Measurements from ENCODE around the gene BTRC. TPM values are rescaled to one million over a fixed set of nuclear protein-coding genes. Genes with fewer than 3 reads are reported as not detected.
"Not testable (repeated sequence)": the region's sequence is repeated elsewhere in the genome, so short reads cannot be mapped to it uniquely, and the experiment has no call there.

The BTRC gene
- total and polyA plus RNA-seq, 12 donors = 9.5 to 49.9 (median 34.2) TPM

GRCh38 chr10:101355072-101355706, 1.2 kb downstream of the BTRC start:
- no peak for TF ChIP-seq CTCF (IDR thresholded peaks at IDR 0.05)
- intact Hi-C loops (cut with DNase I) = loop anchor here in 1 of 10 donors (5.0 kb wide), 1 partner anchor 87 kb away; no protein-coding TSS in a partner anchor
- Histone ChIP-seq H3K4me3 (peak overlapping the region; percentile 66 to 99 (median 90)), H3K36me3 (no peaks in the 10 kb centered on the region), H3K9me3 (no peaks in the 10 kb centered on the region), H3K27me3 (peaks cover 0 to 5% (median 0%) of the 10 kb centered on the region in 7 donors), H3K27ac (peak overlapping the region in 9 of 10 donors; percentile 76 to 97 (median 92)), H3K4me1 (peaks cover 0 to 49% (median 26%) of the 10 kb centered on the region in 9 donors)
- DNase-seq = no peak
- WGBS, 2 donors = 46 to 47% methylated on average over 6 of the region's 6 CpGs
- ATAC-seq = no peak

GRCh38 chr10:101356132-101356531, 2.2 kb downstream of the BTRC start:
- 95 to 99% methylated on average over 5 of the region's 5 CpGs for WGBS, 2 donors
- Histone ChIP-seq H3K4me3 (no peak overlapping the region), H3K36me3 (no peaks in the 10 kb centered on the region), H3K27ac (peak overlapping the region in 3 of 10 donors; percentile 2 to 74 (median 24)), H3K9me3 (no peaks in the 10 kb centered on the region), H3K4me1 (peaks cover 0 to 49% (median 26%) of the 10 kb centered on the region in 9 donors), H3K27me3 (peaks cover 0 to under 1% (median 0%) of the 10 kb centered on the region in 7 donors)
- intact Hi-C loops (cut with DNase I) = loop anchor here in 1 of 10 donors (5.0 kb wide), 1 partner anchor 86 kb away; no protein-coding TSS in a partner anchor
- DNase-seq (no peak), ATAC-seq (no peak)
- TF ChIP-seq CTCF (IDR thresholded peaks at IDR 0.05) = no peak

- WGBS, 2 donors = 45 to 63% methylated on average over 4 of the region's 4 CpGs
- no peak overlapping the region for H3K4me3 ChIP-seq
- H3K27ac ChIP-seq = peak overlapping the region in 4 of 10 donors; percentile 3 to 74 (median 42)
- ATAC-seq (no peak), DNase-seq (no peak)
- H3K9me3 ChIP-seq = no peaks in the 10 kb centered on the region
- H3K4me1 ChIP-seq = peaks cover 0 to 52% (median 26%) of the 10 kb centered on the region in 9 donors
- H3K36me3 ChIP-seq = peaks cover 0 to 8% (median 0%) of the 10 kb centered on the region in 9 donors
- intact Hi-C loops (cut with DNase I) = loop anchor here in 1 of 10 donors (5.0 kb wide), 1 partner anchor 84 kb away; no protein-coding TSS in a partner anchor
- no peaks in the 10 kb centered on the region for H3K27me3 ChIP-seq
- TF ChIP-seq CTCF (IDR thresholded peaks at IDR 0.05) = no peak
These were observed 4.0 kb downstream of the BTRC start for GRCh38 chr10:101357958-101358357.

- ATAC-seq (no peak), DNase-seq (no peak)
- WGBS, 2 donors = 44 to 51% methylated on average over 5 of the region's 5 CpGs
- intact Hi-C loops (cut with DNase I) = loop anchor here in 1 of 10 donors (5.0 kb wide), 1 partner anchor 83 kb away; no protein-coding TSS in a partner anchor
- no peak for TF ChIP-seq CTCF (IDR thresholded peaks at IDR 0.05)
- no peak overlapping the region for H3K4me3 ChIP-seq
- peaks cover 0 to 8% (median 0%) of the 10 kb centered on the region in 9 donors for H3K36me3 ChIP-seq
- no peaks in the 10 kb centered on the region for H3K9me3 ChIP-seq
- peak overlapping the region in 5 of 10 donors; percentile 27 to 74 (median 38) for H3K27ac ChIP-seq
- peaks cover 0 to 57% (median 30%) of the 10 kb centered on the region in 9 donors for H3K4me1 ChIP-seq
- H3K27me3 ChIP-seq = no peaks in the 10 kb centered on the region
These were observed 4.8 kb downstream of the BTRC start for GRCh38 chr10:101358706-101359300.

GRCh38 chr10:101360090-101360489, 6.1 kb downstream of the BTRC start:
- H3K9me3 ChIP-seq; DNase-seq; intact Hi-C loops (cut with DNase I); H3K4me3 ChIP-seq; H3K27me3 ChIP-seq; ATAC-seq: not testable (repeated sequence)
- 96 to 98% methylated on average over 8 of the region's 8 CpGs for WGBS, 2 donors
- peaks cover 0 to 12% (median 0%) of the 10 kb centered on the region in 9 donors for H3K36me3 ChIP-seq
- H3K27ac ChIP-seq = peak overlapping the region in 1 of 10 donors; percentile 74
- peaks cover 0 to 61% (median 34%) of the 10 kb centered on the region in 9 donors for H3K4me1 ChIP-seq

GRCh38 chr10:101360841-101361240, 6.9 kb downstream of the BTRC start:
- H3K9me3 ChIP-seq; DNase-seq; ATAC-seq; H3K4me3 ChIP-seq; H3K27me3 ChIP-seq; intact Hi-C loops (cut with DNase I); H3K27ac ChIP-seq: not testable (repeated sequence)
- WGBS, 2 donors = 93 to 95% methylated on average over 4 of the region's 4 CpGs
- peaks cover 0 to 53% (median 26%) of the 10 kb centered on the region in 9 donors for H3K4me1 ChIP-seq
- H3K36me3 ChIP-seq = peaks cover 0 to 19% (median 0%) of the 10 kb centered on the region in 9 donors
